ENCODE measurements around the gene SUFU. TPM values are rescaled to one million over a fixed set of nuclear protein-coding genes. Genes with fewer than 3 reads are reported as not detected.

The SUFU gene
- total and polyA plus RNA-seq, 2 of the 13 experiments (the other 11 are each of a cell fraction or from before 2014, with no cell fraction given) = 2.9 to 5.5 TPM

- TF ChIP-seq ZNF12 (CRISPR knock-in tag; IDR thresholded peaks at IDR 0.05) (no peak), ZNF546 (CRISPR knock-in tag; conservative IDR thresholded peaks at IDR 0.05) (no peak), HOXA5 (CRISPR knock-in tag; IDR thresholded peaks at IDR 0.05) (no peak), MYPOP (CRISPR knock-in tag; IDR thresholded peaks at IDR 0.05) (no peak), IRF1 (CRISPR knock-in tag; IDR thresholded peaks at IDR 0.05; ENCODE audit: low read depth) (no peak), SOX6 (IDR thresholded peaks at IDR 0.05) (no peak), SOX6 (CRISPR knock-in tag; IDR thresholded peaks at IDR 0.05) (no peak), ZNF256 (CRISPR knock-in tag; conservative IDR thresholded peaks at IDR 0.05) (no peak)
Measured at GRCh38 chr10:102468683-102469082, 35.1 kb upstream of the SUFU start (continued).

- WGBS (ENCODE audit: low lambda C conversion rate) = 95% methylated on average over 19 of the region's 36 CpGs
- ChIA-PET CTCF (ENCODE audit: low intra/inter-chr PET ratio, low total read pairs) (no interaction called here), POLR2A (no interaction called here)
- BruUV-seq (replicated peaks) = no TSS peak
- Histone ChIP-seq H3K27ac (ENCODE audit: extremely low read length, insufficient read depth, low read length) (no peak overlapping the region), H3K4me3 (replicated peaks in 1 of 3; ENCODE audit: insufficient read depth in 1 of 3, low read depth in 2 of 3, low read length in 3 of 3) (no peak overlapping the region), H3K27me3 (ENCODE audit: control insufficient read depth in 1 of 2, insufficient read depth in 2 of 2, low read length in 2 of 2) (no peaks in the 10 kb centered on the region), H3K36me3 (replicated peaks in 1 of 2; ENCODE audit: control insufficient read depth in 1 of 2, insufficient read depth in 2 of 2, low read length in 2 of 2) (no peaks in the 10 kb centered on the region), H2AFZ (ENCODE audit: low read length) (no peak overlapping the region), H3K9ac (ENCODE audit: insufficient read depth, low read depth, low read length) (no peak overlapping the region), H4K20me1 (ENCODE audit: insufficient read depth, low read length) (no peaks in the 10 kb centered on the region), H3K9me3 (ENCODE audit: low read length) (no peaks in the 10 kb centered on the region), H3K79me2 (ENCODE audit: insufficient read depth, low read length) (no peaks in the 10 kb centered on the region), H3K4me1 (ENCODE audit: insufficient read depth, low read length) (no peaks in the 10 kb centered on the region), H3K4me2 (ENCODE audit: low read depth, low read length) (no peak overlapping the region)
- DNase-seq (ENCODE audit: low spot score) = no peak
- in situ Hi-C loops (cut with HindIII; ENCODE audit: extremely low pct_ligation_motif_present, low pct_unique_long_range_greater_than_20kb) = loop anchor here (10.0 kb wide), 1 partner anchor 66 kb away; no protein-coding TSS in a partner anchor
- no peak for ATAC-seq
- no peak for FAIRE-seq
- intact Hi-C loops (cut with micrococcal nuclease; ENCODE audit: unreplicated experiment) = no loop called here
- TF ChIP-seq STAT5B (CRISPR knock-in tag; IDR thresholded peaks at IDR 0.05) (no peak), SMAD3 (CRISPR knock-in tag; IDR thresholded peaks at IDR 0.05) (no peak), ELF1 (CRISPR knock-in tag; IDR thresholded peaks at IDR 0.05) (no peak), ZNF431 (CRISPR knock-in tag; IDR thresholded peaks at IDR 0.05; ENCODE audit: borderline replicate concordance, low read depth) (no peak), TRAFD1 (CRISPR knock-in tag; IDR thresholded peaks at IDR 0.05; ENCODE audit: borderline replicate concordance) (no peak), ZNF589 (CRISPR knock-in tag; conservative IDR thresholded peaks at IDR 0.05) (no peak), PTBP1 (IDR thresholded peaks at IDR 0.05; ENCODE audit: low read depth, low read length, poor library complexity, severe bottlenecking) (no peak)
Measured at GRCh38 chr10:102470579-102471546, 32.9 kb upstream of the SUFU start.

All from HepG2 (cell line).